ENCODE measurements around the gene SCGB1D2.

Gene SCGB1D2

DNA sequence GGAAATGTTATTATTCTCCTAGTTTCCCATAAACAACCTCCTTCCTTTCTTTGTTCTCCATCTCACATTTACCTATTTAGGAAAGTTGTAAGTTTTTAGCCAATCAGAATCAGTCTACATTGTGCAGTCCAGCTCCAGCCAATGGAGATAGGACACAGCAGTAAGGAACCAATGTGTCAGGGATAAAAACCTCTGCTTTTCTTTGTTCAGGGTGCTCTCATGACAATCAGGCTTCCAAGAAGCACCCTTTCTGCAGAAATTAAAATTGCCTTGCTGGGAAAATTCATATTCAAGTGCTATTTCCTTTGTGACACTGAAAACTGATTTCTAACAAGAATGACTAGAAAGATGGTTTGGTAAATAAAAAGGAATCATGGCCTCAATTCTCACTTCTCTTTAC, 18.9 kb upstream of the SCGB1D2 start:
- TF ChIP-seq CTCF (IDR thresholded peaks at IDR 0.05; ENCODE audit: insufficient read depth, low read length, missing control alignments): no peak
- no peak overlapping the region for H3K4me3 ChIP-seq (ENCODE audit: low read depth, low read length)
- DNase-seq (ENCODE audit: low read depth, low spot score): no peak
- POLR2A ChIA-PET: no interaction called here
- CTCF ChIA-PET: interaction anchor here (1.9 kb wide), 1 partner anchor 88 kb away, joined by 9 read pairs; no protein-coding TSS in a partner anchor

DNA sequence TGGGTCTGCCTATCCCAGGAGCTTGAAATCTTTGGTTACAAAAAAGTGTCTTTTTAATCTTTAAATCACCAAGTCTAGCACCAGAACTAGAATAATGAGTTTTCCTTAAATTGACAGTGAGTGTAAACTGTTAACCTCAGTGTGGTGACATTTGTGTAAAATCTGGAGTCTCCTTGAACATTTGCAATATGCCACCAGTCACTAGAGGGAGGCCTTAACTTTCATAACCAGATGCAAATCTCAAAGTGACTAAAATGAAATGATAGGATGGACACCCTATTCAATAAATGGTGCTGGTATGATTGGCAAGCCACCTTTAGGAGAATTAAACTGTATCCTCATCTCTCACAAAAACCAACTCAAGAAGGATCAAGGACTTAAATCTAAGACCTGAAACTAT, 8.3 kb upstream of the SCGB1D2 start:
- H3K4me3 ChIP-seq (ENCODE audit: low read depth, low read length): no peak overlapping the region
- CTCF ChIA-PET: interaction anchor here (0.7 to 1.6 kb wide), 2 partner anchors 62 to 144 kb away, joined by 3 read pairs; no protein-coding TSS in a partner anchor
- no peak for DNase-seq (ENCODE audit: low read depth, low spot score)
- POLR2A ChIA-PET: no interaction called here
- no peak for TF ChIP-seq CTCF (IDR thresholded peaks at IDR 0.05; ENCODE audit: insufficient read depth, low read length, missing control alignments)

GRCh38 chr11:62236187-62236586, 5.9 kb upstream of the SCGB1D2 start:
- DNase-seq (ENCODE audit: low read depth, low spot score): no peak
- ChIA-PET CTCF (interaction anchor here (1.3 kb wide), 1 partner anchor 75 kb away, joined by 5 read pairs; no protein-coding TSS in a partner anchor), POLR2A (no interaction called here)
- no peak overlapping the region for H3K4me3 ChIP-seq (ENCODE audit: low read depth, low read length)
- TF ChIP-seq CTCF (IDR thresholded peaks at IDR 0.05; ENCODE audit: insufficient read depth, low read length, missing control alignments): no peak

- H3K4me3 ChIP-seq (ENCODE audit: low read depth, low read length): no peak overlapping the region
- DNase-seq (ENCODE audit: low read depth, low spot score): no peak
- ChIA-PET CTCF (no interaction called here), POLR2A (no interaction called here)
- TF ChIP-seq CTCF (IDR thresholded peaks at IDR 0.05; ENCODE audit: insufficient read depth, low read length, missing control alignments): no peak
Observed at GRCh38 chr11:62237499-62237898, 4.5 kb upstream of the SCGB1D2 start.

DNA sequence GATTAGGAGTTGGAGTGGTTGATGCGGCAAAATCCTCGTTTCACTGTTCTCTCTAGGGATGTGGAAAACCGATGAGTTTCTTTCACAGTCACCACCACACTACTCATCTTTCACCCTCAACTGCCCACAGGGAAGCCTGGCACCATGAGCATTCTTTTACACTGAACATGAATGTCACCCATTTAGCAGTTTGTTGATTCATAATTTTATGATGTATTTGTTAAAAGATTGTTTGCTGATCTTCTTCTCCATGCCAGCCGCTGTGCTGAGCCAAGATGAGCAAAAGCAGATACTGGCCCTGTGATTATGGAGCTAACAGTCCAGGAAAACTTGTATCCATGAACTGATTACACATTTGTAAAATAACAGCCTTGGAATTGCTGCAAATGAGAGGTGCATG, 3.9 kb upstream of the SCGB1D2 start:
- ChIA-PET CTCF (no interaction called here), POLR2A (no interaction called here)
- no peak for DNase-seq (ENCODE audit: low read depth, low spot score)
- H3K4me3 ChIP-seq (ENCODE audit: low read depth, low read length): no peak overlapping the region
- no peak for TF ChIP-seq CTCF (IDR thresholded peaks at IDR 0.05; ENCODE audit: insufficient read depth, low read length, missing control alignments)

DNA sequence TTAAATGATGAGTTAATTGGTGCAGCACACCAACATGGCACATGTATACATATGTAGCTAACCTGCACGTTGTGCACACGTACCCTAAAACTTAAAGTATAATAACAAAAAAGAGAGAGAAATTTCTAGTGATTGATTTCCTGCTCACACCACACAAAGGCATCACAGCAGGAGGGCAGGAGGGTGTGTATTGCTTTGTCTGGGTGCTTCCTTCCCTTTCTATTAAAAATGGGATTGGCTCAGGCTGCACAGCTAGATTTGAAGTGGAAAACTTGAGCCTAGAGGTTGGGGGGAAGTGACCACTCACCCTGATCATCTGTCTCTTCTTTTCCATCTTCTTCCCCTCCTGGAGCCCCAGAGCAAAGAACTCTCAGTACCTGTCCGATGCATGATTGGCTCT, 944 bp upstream of the SCGB1D2 start:
- H3K4me3 ChIP-seq (ENCODE audit: low read depth, low read length): no peak overlapping the region
- ChIA-PET POLR2A (no interaction called here), CTCF (no interaction called here)
- TF ChIP-seq CTCF (IDR thresholded peaks at IDR 0.05; ENCODE audit: insufficient read depth, low read length, missing control alignments): no peak
- DNase-seq (ENCODE audit: low read depth, low spot score): no peak
